ENCODE results near the gene ARG2.

DNA sequence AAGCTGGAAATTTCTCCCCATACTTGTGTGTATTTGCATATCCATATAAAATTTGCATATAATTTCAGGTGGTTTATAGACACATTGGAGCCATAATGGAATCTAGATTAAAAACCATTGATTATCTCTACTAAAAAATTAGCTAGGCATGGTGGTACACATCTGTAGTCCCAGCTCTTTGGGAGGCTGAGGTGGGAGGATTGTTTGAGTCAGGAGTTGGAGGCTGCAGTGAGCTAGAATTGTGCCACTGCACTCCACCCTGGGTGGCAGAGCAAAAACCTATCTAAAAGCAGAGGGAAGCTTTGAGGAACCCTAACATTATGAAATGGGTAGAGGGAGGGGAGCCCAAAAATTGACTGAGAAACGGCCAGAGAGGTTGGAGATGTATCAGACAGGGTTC lies 78.5 kb downstream of the ARG2 start:
- TF ChIP-seq, protein P1, sequence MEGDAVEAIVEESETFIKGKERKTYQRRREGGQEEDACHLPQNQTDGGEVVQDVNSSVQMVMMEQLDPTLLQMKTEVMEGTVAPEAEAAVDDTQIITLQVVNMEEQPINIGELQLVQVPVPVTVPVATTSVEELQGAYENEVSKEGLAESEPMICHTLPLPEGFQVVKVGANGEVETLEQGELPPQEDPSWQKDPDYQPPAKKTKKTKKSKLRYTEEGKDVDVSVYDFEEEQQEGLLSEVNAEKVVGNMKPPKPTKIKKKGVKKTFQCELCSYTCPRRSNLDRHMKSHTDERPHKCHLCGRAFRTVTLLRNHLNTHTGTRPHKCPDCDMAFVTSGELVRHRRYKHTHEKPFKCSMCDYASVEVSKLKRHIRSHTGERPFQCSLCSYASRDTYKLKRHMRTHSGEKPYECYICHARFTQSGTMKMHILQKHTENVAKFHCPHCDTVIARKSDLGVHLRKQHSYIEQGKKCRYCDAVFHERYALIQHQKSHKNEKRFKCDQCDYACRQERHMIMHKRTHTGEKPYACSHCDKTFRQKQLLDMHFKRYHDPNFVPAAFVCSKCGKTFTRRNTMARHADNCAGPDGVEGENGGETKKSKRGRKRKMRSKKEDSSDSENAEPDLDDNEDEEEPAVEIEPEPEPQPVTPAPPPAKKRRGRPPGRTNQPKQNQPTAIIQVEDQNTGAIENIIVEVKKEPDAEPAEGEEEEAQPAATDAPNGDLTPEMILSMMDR (IDR thresholded peaks at IDR 0.05; ENCODE audit: poor library complexity, severe bottlenecking) = no peak
- TF ChIP-seq MXI1 (conservative IDR thresholded peaks at IDR 0.05; ENCODE audit: poor library complexity, severe bottlenecking) (no peak), EP300 (conservative IDR thresholded peaks at IDR 0.05; ENCODE audit: poor library complexity, severe bottlenecking) (no peak), RAD21 (conservative IDR thresholded peaks at IDR 0.05) (no peak)
- TF ChIP-seq, protein P2, sequence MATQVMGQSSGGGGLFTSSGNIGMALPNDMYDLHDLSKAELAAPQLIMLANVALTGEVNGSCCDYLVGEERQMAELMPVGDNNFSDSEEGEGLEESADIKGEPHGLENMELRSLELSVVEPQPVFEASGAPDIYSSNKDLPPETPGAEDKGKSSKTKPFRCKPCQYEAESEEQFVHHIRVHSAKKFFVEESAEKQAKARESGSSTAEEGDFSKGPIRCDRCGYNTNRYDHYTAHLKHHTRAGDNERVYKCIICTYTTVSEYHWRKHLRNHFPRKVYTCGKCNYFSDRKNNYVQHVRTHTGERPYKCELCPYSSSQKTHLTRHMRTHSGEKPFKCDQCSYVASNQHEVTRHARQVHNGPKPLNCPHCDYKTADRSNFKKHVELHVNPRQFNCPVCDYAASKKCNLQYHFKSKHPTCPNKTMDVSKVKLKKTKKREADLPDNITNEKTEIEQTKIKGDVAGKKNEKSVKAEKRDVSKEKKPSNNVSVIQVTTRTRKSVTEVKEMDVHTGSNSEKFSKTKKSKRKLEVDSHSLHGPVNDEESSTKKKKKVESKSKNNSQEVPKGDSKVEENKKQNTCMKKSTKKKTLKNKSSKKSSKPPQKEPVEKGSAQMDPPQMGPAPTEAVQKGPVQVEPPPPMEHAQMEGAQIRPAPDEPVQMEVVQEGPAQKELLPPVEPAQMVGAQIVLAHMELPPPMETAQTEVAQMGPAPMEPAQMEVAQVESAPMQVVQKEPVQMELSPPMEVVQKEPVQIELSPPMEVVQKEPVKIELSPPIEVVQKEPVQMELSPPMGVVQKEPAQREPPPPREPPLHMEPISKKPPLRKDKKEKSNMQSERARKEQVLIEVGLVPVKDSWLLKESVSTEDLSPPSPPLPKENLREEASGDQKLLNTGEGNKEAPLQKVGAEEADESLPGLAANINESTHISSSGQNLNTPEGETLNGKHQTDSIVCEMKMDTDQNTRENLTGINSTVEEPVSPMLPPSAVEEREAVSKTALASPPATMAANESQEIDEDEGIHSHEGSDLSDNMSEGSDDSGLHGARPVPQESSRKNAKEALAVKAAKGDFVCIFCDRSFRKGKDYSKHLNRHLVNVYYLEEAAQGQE (IDR thresholded peaks at IDR 0.05; ENCODE audit: borderline replicate concordance) = no peak

Measured in neural cell (in vitro differentiated cells).